HG03354 (cell line): ENCODE data around the gene SQOR.

Source experiments
- ATAC-seq: cut with Tn5 transposase; IDR thresholded peaks from one replicate; pipeline ENCODE4 v1.9.1; 2021; ENCODE audit warnings: mild to moderate bottlenecking; ENCODE audit not compliant: unreplicated experiment, poor library complexity, severe bottlenecking

SQOR gene

GRCh38 chr15:45657254-45657653 lies 22.4 kb downstream of the SQOR start:
- no peak for ATAC-seq

GRCh38 chr15:45657764-45658545 lies 23.1 kb downstream of the SQOR start:
- ATAC-seq, result no peak

GRCh38 chr15:45660231-45660979 lies 25.6 kb downstream of the SQOR start:
- no peak for ATAC-seq

- no peak for ATAC-seq
Observed at GRCh38 chr15:45662375-45662774, 27.5 kb downstream of the SQOR start.

GRCh38 chr15:45664451-45664850 lies 29.6 kb downstream of the SQOR start:
- no peak for ATAC-seq

- no peak for ATAC-seq
Observed at GRCh38 chr15:45665261-45665660, 30.4 kb downstream of the SQOR start.

GRCh38 chr15:45666119-45666875 lies 31.5 kb downstream of the SQOR start:
- no peak for ATAC-seq

- no peak for ATAC-seq
Observed at GRCh38 chr15:45667002-45667401, 32.2 kb downstream of the SQOR start.

GRCh38 chr15:45668386-45668785 lies 33.6 kb downstream of the SQOR start:
- no peak for ATAC-seq

- no peak for ATAC-seq
Observed at GRCh38 chr15:45669422-45669821, 34.6 kb downstream of the SQOR start.

- no peak for ATAC-seq
Observed at GRCh38 chr15:45670091-45670490, 35.3 kb downstream of the SQOR start.

- ATAC-seq, result no peak
Observed at GRCh38 chr15:45670511-45670910, 35.7 kb downstream of the SQOR start.

- ATAC-seq, result no peak
Observed at GRCh38 chr15:45674677-45675076, 39.8 kb downstream of the SQOR start.

GRCh38 chr15:45677797-45678196 lies 43.0 kb downstream of the SQOR start:
- ATAC-seq, result no peak

GRCh38 chr15:45678459-45679178 lies 43.8 kb downstream of the SQOR start:
- no peak for ATAC-seq

GRCh38 chr15:45684533-45684932 lies 49.7 kb downstream of the SQOR start:
- no peak for ATAC-seq

GRCh38 chr15:45689616-45690015 lies 54.8 kb downstream of the SQOR start:
- no peak for ATAC-seq

- no peak for ATAC-seq
Observed at GRCh38 chr15:45690581-45691260, 55.9 kb downstream of the SQOR start.

GRCh38 chr15:45701108-45701507 lies 66.3 kb downstream of the SQOR start:
- ATAC-seq, result no peak
